SK-N-SH (cell line): ENCODE results near the gene SPTBN5. TPM values are rescaled to one million over a fixed set of nuclear protein-coding genes. Genes with fewer than 3 reads are reported as not detected.

Experiments used
- CTCF ChIA-PET: fragments of 300-600, 350-600 bp; formaldehyde crosslinking; extraction: SDS; loops from one replicate; lab custom pipeline; 2021; lab: Yijun Ruan, JAX
- POLR2A ChIA-PET: fragments of 350-600 bp; sonication (Branson Sonifier 250); formaldehyde crosslinking; extraction: SDS; loops from one replicate; lab custom pipeline; 2020; ENCODE audit warnings: antibody characterized with exemption, inconsistent platforms; lab: Yijun Ruan, JAX
- DNase-seq: peaks from one replicate; pipeline ENCODE4 v3.0.0; 2012
- H2AFZ ChIP-seq: fragments of 200-600 bp; sonication (generic); 2 replicates; pipeline ENCODE4 v1.8.1; 2016; ENCODE audit warnings: antibody characterized with exemption, mild to moderate bottlenecking, low read depth
- H3F3A ChIP-seq: fragments of 200-600 bp; sonication (generic); replicated peaks from 2 replicates; pipeline ENCODE3; 2016; ENCODE audit warnings: antibody characterized with exemption, mild to moderate bottlenecking; ENCODE audit not compliant: insufficient read depth
- H3K27ac ChIP-seq, 2 experiments: fragments of 200-500 bp in 1 of 2; fragments of 200-600 bp in 1 of 2; sonication (Bioruptor generic) in 1 of 2; sonication (generic), shearing (Covaris generic) in 1 of 2; 2 replicates each; pipeline versions ENCODE4 v1.5.1 to v1.6.1; 2014 to 2016; ENCODE audit warnings: low read depth in 2 of 2, inconsistent platforms in 1 of 2, low read length in 1 of 2, mild to moderate bottlenecking in 1 of 2, mixed read lengths in 1 of 2
- H3K27me3 ChIP-seq: fragments of 200-600 bp; sonication (generic), shearing (Covaris generic); 2 replicates; pipeline ENCODE4 v1.6.1; 2016; ENCODE audit warnings: mixed run types; ENCODE audit not compliant: insufficient read depth
- H3K36me3 ChIP-seq, 2 experiments: fragments of 200-500 bp in 1 of 2; fragments of 200-600 bp in 1 of 2; sonication (Bioruptor generic) in 1 of 2; sonication (generic) in 1 of 2; replicated peaks in 1 of 2; 2 replicates each; pipeline versions ENCODE3 to v1.5.1; 2014 to 2016; ENCODE audit warnings: low read length in 1 of 2, mild to moderate bottlenecking in 1 of 2; ENCODE audit not compliant: insufficient read depth in 2 of 2, control insufficient read depth in 1 of 2
- H3K4me1 ChIP-seq, 2 experiments: fragments of 200-500 bp in 1 of 2; fragments of 200-600 bp in 1 of 2; sonication (Bioruptor generic) in 1 of 2; sonication (generic), shearing (Covaris generic) in 1 of 2; 2 replicates each; pipeline versions ENCODE4 v1.5.1 to v1.6.1; 2014 to 2016; ENCODE audit warnings: low read depth in 1 of 2, low read length in 1 of 2, mixed run types in 1 of 2; ENCODE audit not compliant: insufficient read depth in 2 of 2, control insufficient read depth in 1 of 2
- H3K4me2 ChIP-seq: fragments of 200-600 bp; sonication (generic), shearing (Covaris generic); 2 replicates; pipeline ENCODE4 v1.6.1; 2017; ENCODE audit warnings: mixed run types
- H3K4me3 ChIP-seq, 2 experiments: fragments of 200-500 bp in 1 of 2; fragments of 200-600 bp in 1 of 2; sonication (Bioruptor generic) in 1 of 2; sonication (generic), shearing (Covaris generic) in 1 of 2; 2 replicates each; pipeline versions ENCODE4 v1.5.1 to v1.8.1; 2014 to 2016; ENCODE audit warnings: low read depth in 2 of 2, inconsistent platforms in 1 of 2, low read length in 1 of 2, mild to moderate bottlenecking in 1 of 2, mixed read lengths in 1 of 2, moderate library complexity in 1 of 2
- H3K79me2 ChIP-seq: fragments of 200-600 bp; sonication (generic); 2 replicates; pipeline ENCODE4 v1.8.1; 2017; ENCODE audit warnings: mild to moderate bottlenecking; ENCODE audit not compliant: insufficient read depth
- H3K9ac ChIP-seq: fragments of 200-600 bp; sonication (generic); 2 replicates; pipeline ENCODE4 v1.6.1; 2017; ENCODE audit warnings: mixed run types
- H3K9me2 ChIP-seq: fragments of 200-600 bp; sonication (generic); 2 replicates; pipeline ENCODE4 v1.6.1; 2017; ENCODE audit warnings: mixed run types
- H3K9me3 ChIP-seq: fragments of 200-600 bp; sonication (generic); 2 replicates; pipeline ENCODE4 v1.6.1; 2017; ENCODE audit warnings: mixed run types, mild to moderate bottlenecking, moderate library complexity
- H4K20me1 ChIP-seq: fragments of 200-600 bp; sonication (generic); 2 replicates; pipeline ENCODE4 v1.6.1; 2017; ENCODE audit warnings: mild to moderate bottlenecking, mixed run types; ENCODE audit not compliant: insufficient read depth
- CHD2 ChIP-seq: fragments of 150-350 bp; IDR thresholded peaks from 2 replicates; pipeline ENCODE4 v1.6.1; 2018; ENCODE audit warnings: low read length; ENCODE audit not compliant: partially characterized antibody
- CTCF ChIP-seq: fragments of 200-600 bp; sonication (generic); IDR thresholded peaks from 2 replicates; pipeline ENCODE4 v1.6.1; 2017; ENCODE audit warnings: antibody characterized with exemption, mild to moderate bottlenecking, moderate library complexity
- ELF1 ChIP-seq: IDR thresholded peaks from 2 replicates; pipeline ENCODE4 v1.4.0; 2012
- EP300 ChIP-seq, 2 experiments: IDR thresholded peaks; 2 replicates each; pipeline versions ENCODE4 v1.4.0 to v1.6.1; 2012; ENCODE audit warnings: borderline replicate concordance in 1 of 2, low read depth in 1 of 2, low read length in 1 of 2
- EZH2phosphoT487 ChIP-seq: fragments of 200-600 bp; sonication (generic); IDR thresholded peaks from 2 replicates; pipeline ENCODE4 v1.6.1; 2017; ENCODE audit warnings: low read depth, mixed run types, mild to moderate bottlenecking, antibody characterized with exemption, moderate library complexity, borderline replicate concordance
- MXI1 ChIP-seq: IDR thresholded peaks from 2 replicates; pipeline ENCODE4 v1.6.1; 2012; ENCODE audit warnings: mild to moderate bottlenecking, low read depth, low read length, improper control_type of control experiment
- REST ChIP-seq: IDR thresholded peaks from 2 replicates; pipeline ENCODE4 v1.6.1; 2012; ENCODE audit warnings: mild to moderate bottlenecking, low read depth, low read length, moderate library complexity
- ZBTB33 ChIP-seq: IDR thresholded peaks from 2 replicates; pipeline ENCODE4 v1.4.0; 2012; ENCODE audit warnings: low read depth, borderline replicate concordance
- WGBS: methylation state at CpG from one replicate; pipeline ENCODE4 v1.1.6; 2017; ENCODE audit warnings: low lambda C conversion rate; 5-methylcytosine and 5-hydroxymethylcytosine counted together
- polyA plus RNA-seq, 3 experiments: library from polyadenylated mRNA; depleted of rRNA; stranded (reverse); fragments of >200 nt; gene quantifications; 2 replicates each; pipeline ENCODE4 v1.2.3, GENCODE V29; 2012

SPTBN5 gene
- polyA plus RNA-seq, 1 of the 3 experiments (the other 2 are of a cell fraction), result 0.23 TPM

GRCh38 chr15:41866263-41866703, 27.6 kb downstream of the SPTBN5 start:
- Histone ChIP-seq H3K27ac (no peak overlapping the region; a peak in 1 of 4 replicates), H4K20me1 (no peaks in the 10 kb centered on the region), H3K9me2 (no peaks in the 10 kb centered on the region), H3K36me3 (no peaks in the 10 kb centered on the region), H2AFZ (no peak overlapping the region), H3K4me3 (no peak overlapping the region), H3K4me2 (no peak overlapping the region), H3K79me2 (no peaks in the 10 kb centered on the region), H3K4me1 (peaks cover 0 to 30% of the 10 kb centered on the region in 2 experiments; a peak in 1 of 4 replicates), H3F3A (no peaks in the 10 kb centered on the region), H3K9me3 (no peaks in the 10 kb centered on the region), H3K9ac (no peak overlapping the region), H3K27me3 (no peaks in the 10 kb centered on the region)
- TF ChIP-seq CTCF (no peak), CHD2 (no peak), ZBTB33 (no peak), MXI1 (no peak), ELF1 (no peak), EZH2phosphoT487 (no peak), EP300 (IDR thresholded peaks at IDR 0.05; ENCODE audit: borderline replicate concordance in 1 of 2, low read depth in 1 of 2, low read length in 1 of 2) (no peak), REST (no peak)
- 76% methylated on average over 3 of the region's 8 CpGs for WGBS
- DNase-seq, result peak; percentile 69
- ChIA-PET CTCF (interaction anchor here (1.5 to 2.7 kb wide), 2 partner anchors 14 to 38 kb away, joined by 4 to 18 read pairs; no protein-coding TSS in a partner anchor), POLR2A (no interaction called here)
